Tibial artery (tissue), 4 donors: Measurements from ENCODE around the gene NUP62.

Experiments
- DNase-seq, 2 donors: peaks; one replicate each; pipeline ENCODE4 v3.0.0-alpha.2; 2019
- H3K27ac ChIP-seq, 2 donors: fragments of 200-600 bp; sonication (generic) in 1 of 2; 1 replicate in 1 of 2; 2 replicates in 1 of 2; pipeline ENCODE4 v1.5.1; 2018 to 2019; ENCODE audit warnings: mild to moderate bottlenecking in 1 of 2
- H3K27me3 ChIP-seq, 2 donors: fragments of 200-600 bp; sonication (generic) in 1 of 2; one replicate each; pipeline versions ENCODE4 v1.5.1 to v1.6.0; 2016 to 2019
- H3K36me3 ChIP-seq, 3 donors: fragments of 200-600 bp; sonication (generic) in 2 of 3; one replicate each; pipeline ENCODE4 v1.5.1; 2016 to 2019; ENCODE audit warnings: mild to moderate bottlenecking in 2 of 3
- H3K4me1 ChIP-seq, 4 donors: fragments of 200-600 bp; sonication (generic) in 2 of 4; 1 replicate in 3 of 4; 2 replicates in 1 of 4; pipeline ENCODE4 v1.5.1; 2016 to 2019
- H3K4me3 ChIP-seq, 2 donors: fragments of 200-600 bp; sonication (generic) in 1 of 2; 1 replicate in 1 of 2; 2 replicates in 1 of 2; pipeline ENCODE4 v1.5.1; 2018 to 2019; ENCODE audit warnings: mild to moderate bottlenecking in 2 of 2
- H3K9me3 ChIP-seq, 3 donors: fragments of 200-600 bp; sonication (generic) in 1 of 3; one replicate each; pipeline ENCODE4 v1.5.1; 2016 to 2019
- intact Hi-C: fragments of 100-400 bp; cut with DNase I; formaldehyde crosslinking; loops from one replicate; pipeline ENCODE4 v1.15.0; 2023; ENCODE audit warnings: low total_unique reads
- TF ChIP-seq, protein P1 (sequence below), 2 experiments: fragments of 200-600 bp in 1 of 2; fragments of 450-650 bp in 1 of 2; IDR thresholded peaks; one replicate each; pipeline ENCODE4 v1.5.1; 2017 to 2019; ENCODE audit warnings: antibody characterized with exemption in 2 of 2, mild to moderate bottlenecking in 1 of 2, moderate library complexity in 1 of 2

NUP62 gene

DNA sequence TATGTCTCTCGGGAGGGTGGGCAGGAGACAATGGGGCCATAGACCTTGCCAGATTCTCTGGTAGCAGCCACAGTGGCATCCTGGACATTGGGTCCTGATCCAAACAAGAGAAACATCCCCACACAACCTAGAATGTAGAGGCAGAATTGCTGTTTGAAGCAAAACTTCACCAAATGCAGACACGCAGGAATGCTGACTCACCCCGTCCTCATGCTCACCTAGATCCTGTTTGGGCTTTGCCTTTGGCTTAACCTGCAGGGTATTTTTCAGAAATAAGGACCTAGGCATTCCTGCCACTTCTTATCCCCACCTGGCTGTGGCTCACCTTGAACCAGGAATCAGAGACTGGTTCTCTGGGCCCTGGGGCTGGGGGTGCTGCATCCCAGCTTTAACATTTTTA is 44.5 kb downstream of the NUP62 start:
- Histone ChIP-seq H3K9me3 (no peaks in the 10 kb centered on the region), H3K36me3 (peaks cover 55 to 95% (median 74%) of the 10 kb centered on the region in 3 donors), H3K4me1 (peaks cover 0 to 2% (median 1%) of the 10 kb centered on the region in 4 donors), H3K27me3 (peaks cover 0 to 1% of the 10 kb centered on the region in 2 donors), H3K27ac (no peak overlapping the region), H3K4me3 (no peak overlapping the region)
- no peak for DNase-seq
- TF ChIP-seq, protein P1, sequence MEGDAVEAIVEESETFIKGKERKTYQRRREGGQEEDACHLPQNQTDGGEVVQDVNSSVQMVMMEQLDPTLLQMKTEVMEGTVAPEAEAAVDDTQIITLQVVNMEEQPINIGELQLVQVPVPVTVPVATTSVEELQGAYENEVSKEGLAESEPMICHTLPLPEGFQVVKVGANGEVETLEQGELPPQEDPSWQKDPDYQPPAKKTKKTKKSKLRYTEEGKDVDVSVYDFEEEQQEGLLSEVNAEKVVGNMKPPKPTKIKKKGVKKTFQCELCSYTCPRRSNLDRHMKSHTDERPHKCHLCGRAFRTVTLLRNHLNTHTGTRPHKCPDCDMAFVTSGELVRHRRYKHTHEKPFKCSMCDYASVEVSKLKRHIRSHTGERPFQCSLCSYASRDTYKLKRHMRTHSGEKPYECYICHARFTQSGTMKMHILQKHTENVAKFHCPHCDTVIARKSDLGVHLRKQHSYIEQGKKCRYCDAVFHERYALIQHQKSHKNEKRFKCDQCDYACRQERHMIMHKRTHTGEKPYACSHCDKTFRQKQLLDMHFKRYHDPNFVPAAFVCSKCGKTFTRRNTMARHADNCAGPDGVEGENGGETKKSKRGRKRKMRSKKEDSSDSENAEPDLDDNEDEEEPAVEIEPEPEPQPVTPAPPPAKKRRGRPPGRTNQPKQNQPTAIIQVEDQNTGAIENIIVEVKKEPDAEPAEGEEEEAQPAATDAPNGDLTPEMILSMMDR (IDR thresholded peaks at IDR 0.05) = no peak
- intact Hi-C loops = no loop called here

DNA sequence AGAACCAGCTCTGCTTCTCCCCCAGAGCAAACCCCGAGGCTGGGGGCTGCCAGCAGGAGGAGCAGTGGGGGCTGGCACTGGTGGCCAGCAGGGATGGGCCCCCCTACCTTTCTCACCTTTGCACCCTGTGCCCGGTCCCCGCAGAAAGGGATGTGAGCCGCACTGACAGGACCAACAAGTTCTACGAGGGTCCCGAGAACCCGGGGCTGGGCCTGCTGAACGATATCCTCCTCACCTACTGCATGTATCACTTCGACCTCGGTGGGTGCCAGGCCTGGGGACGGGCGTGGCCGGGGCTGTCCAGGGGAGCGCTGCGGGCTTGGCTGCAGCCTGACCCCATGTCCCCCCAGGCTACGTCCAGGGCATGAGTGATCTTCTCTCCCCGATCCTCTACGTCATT is 45.2 kb downstream of the NUP62 start:
- Histone ChIP-seq H3K4me3 (no peak overlapping the region), H3K27ac (no peak overlapping the region), H3K27me3 (no peaks in the 10 kb centered on the region), H3K9me3 (no peaks in the 10 kb centered on the region), H3K36me3 (peaks cover 61 to 100% (median 81%) of the 10 kb centered on the region in 3 donors), H3K4me1 (peaks cover 0 to 5% (median under 1%) of the 10 kb centered on the region in 4 donors)
- DNase-seq = no peak
- intact Hi-C loops = no loop called here
- TF ChIP-seq, protein P1 (IDR thresholded peaks at IDR 0.05) = no peak

GRCh38 chr19:49883094-49883493 is 46.2 kb downstream of the NUP62 start:
- no peak for DNase-seq
- Histone ChIP-seq H3K36me3 (peaks cover 62 to 93% (median 79%) of the 10 kb centered on the region in 3 donors), H3K4me1 (peaks cover 0 to 15% (median 10%) of the 10 kb centered on the region in 4 donors), H3K9me3 (no peaks in the 10 kb centered on the region), H3K4me3 (no peak overlapping the region), H3K27ac (no peak overlapping the region), H3K27me3 (no peaks in the 10 kb centered on the region)
- TF ChIP-seq, protein P1 (IDR thresholded peaks at IDR 0.05) = no peak
- intact Hi-C loops = no loop called here

- H3K27ac ChIP-seq = no peak overlapping the region
- no peaks in the 10 kb centered on the region for H3K9me3 ChIP-seq
- H3K36me3 ChIP-seq = peaks cover 62 to 89% (median 75%) of the 10 kb centered on the region in 3 donors
- TF ChIP-seq, protein P1 (IDR thresholded peaks at IDR 0.05) = no peak
- no peaks in the 10 kb centered on the region for H3K27me3 ChIP-seq
- H3K4me1 ChIP-seq = peaks cover 0 to 15% (median 11%) of the 10 kb centered on the region in 4 donors
- H3K4me3 ChIP-seq = no peak overlapping the region
- no peak for DNase-seq
- intact Hi-C loops = no loop called here
These were observed 46.7 kb downstream of the NUP62 start for GRCh38 chr19:49882643-49883042.

- Histone ChIP-seq H3K4me3 (no peak overlapping the region), H3K4me1 (peaks cover 0 to 15% (median 11%) of the 10 kb centered on the region in 4 donors), H3K27ac (no peak overlapping the region), H3K36me3 (peaks cover 62 to 81% (median 67%) of the 10 kb centered on the region in 3 donors), H3K9me3 (no peaks in the 10 kb centered on the region), H3K27me3 (no peaks in the 10 kb centered on the region)
- peak in 1 of 2 donors; percentile 60 for DNase-seq
- intact Hi-C loops = no loop called here
- TF ChIP-seq, protein P1 (IDR thresholded peaks at IDR 0.05) = no peak
These were observed 47.5 kb downstream of the NUP62 start for GRCh38 chr19:49881672-49882394.
